Testis (tissue), 3 donors: Measurements from ENCODE around the gene TAMM41. TPM values are rescaled to one million over a fixed set of nuclear protein-coding genes. Genes with fewer than 3 reads are reported as not detected.

ENCODE experiments used
- DNase-seq: peaks from one replicate; pipeline ENCODE4 v3.0.0-alpha.2; 2019
- H3K27ac ChIP-seq, 2 donors: fragments of 200-600 bp; sonication (generic); one replicate each; pipeline ENCODE4 v1.5.1; 2019
- H3K27me3 ChIP-seq: fragments of 200-600 bp; sonication (generic); one replicate; pipeline ENCODE4 v1.5.1; 2019
- H3K36me3 ChIP-seq: fragments of 200-600 bp; sonication (generic); one replicate; pipeline ENCODE4 v1.5.1; 2017; ENCODE audit warnings: low read depth; ENCODE audit errors: missing control alignments
- H3K4me1 ChIP-seq: fragments of 200-600 bp; sonication (generic); one replicate; pipeline ENCODE4 v1.5.1; 2019
- H3K4me3 ChIP-seq, 2 donors: fragments of 200-600 bp; sonication (generic); one replicate each; pipeline ENCODE4 v1.5.1; 2017 to 2019
- H3K9me3 ChIP-seq: fragments of 200-600 bp; sonication (generic); one replicate; pipeline ENCODE4 v1.5.1; 2017
- CTCF ChIP-seq, 3 experiments: fragments of 450-650 bp in 2 of 3; fragments of 200-600 bp in 1 of 3; sonication (generic) in 1 of 3; IDR thresholded peaks; one replicate each; pipeline ENCODE4 v1.5.1; 2016 to 2019; ENCODE audit warnings: antibody characterized with exemption in 3 of 3, mild to moderate bottlenecking in 2 of 3, moderate library complexity in 1 of 3
- POLR2A ChIP-seq: fragments of 450-650 bp; IDR thresholded peaks from one replicate; pipeline ENCODE4 v1.6.1; 2017; ENCODE audit warnings: antibody characterized with exemption, mild to moderate bottlenecking, moderate library complexity
- WGBS, 2 donors: methylation state at CpG; one replicate each; pipeline ENCODE4 v1.1.5; 2018; 5-methylcytosine and 5-hydroxymethylcytosine counted together
- intact Hi-C: fragments of 100-400 bp; cut with DNase I; formaldehyde crosslinking; loops from one replicate; pipeline ENCODE4 v1.15.1; 2023; ENCODE audit warnings: low total_unique reads
- polyA plus RNA-seq: library from polyadenylated mRNA; stranded (reverse); fragments of 350-450 nt; fragmentation: Illumina TruSeq; extraction: RNeasy Lipid Tissue Mini Kit (QIAGEN cat#74804); gene quantifications from one replicate; pipeline ENCODE4 v1.2.3, GENCODE V29; 2014; ENCODE audit warnings: low read depth, low replicate concordance; ENCODE audit not compliant: insufficient read depth
- total RNA-seq, 2 donors: library from RNA; depleted of rRNA; stranded (reverse); fragments of >200 nt; gene quantifications; one replicate each; pipeline ENCODE4 v1.2.3, GENCODE V29; 2016

TAMM41 gene
- total and polyA plus RNA-seq, 3 donors from 2014 or later, result 14.5 to 38.9 (median 21.3) TPM

GRCh38 chr3:11814663-11815062 is 32.0 kb downstream of the TAMM41 start:
- Histone ChIP-seq H3K4me3 (no peak overlapping the region), H3K9me3 (no peaks in the 10 kb centered on the region), H3K27me3 (no peaks in the 10 kb centered on the region), H3K4me1 (no peaks in the 10 kb centered on the region), H3K27ac (no peak overlapping the region), H3K36me3 (no peaks in the 10 kb centered on the region)
- 97 to 99% methylated on average over 6 of the region's 6 CpGs for WGBS, 2 donors
- TF ChIP-seq CTCF (IDR thresholded peaks at IDR 0.05) (no peak), POLR2A (no peak)
- intact Hi-C loops, result no loop called here
- no peak for DNase-seq

GRCh38 chr3:11810276-11810675 is 36.4 kb downstream of the TAMM41 start:
- intact Hi-C loops, result no loop called here

GRCh38 chr3:11808231-11808630 is 38.5 kb downstream of the TAMM41 start:
- Histone ChIP-seq H3K9me3 (no peaks in the 10 kb centered on the region), H3K36me3 (no peaks in the 10 kb centered on the region), H3K4me1 (no peaks in the 10 kb centered on the region), H3K27ac (no peak overlapping the region), H3K27me3 (no peaks in the 10 kb centered on the region), H3K4me3 (no peak overlapping the region)
- no peak for TF ChIP-seq CTCF (IDR thresholded peaks at IDR 0.05)
- TF ChIP-seq POLR2A, result no peak
- DNase-seq, result no peak
- WGBS, 2 donors, result 90 to 92% methylated on average over 9 of the region's 9 CpGs
- intact Hi-C loops, result loop anchor here (10.0 kb wide), 1 partner anchor 433 kb away; no protein-coding TSS in a partner anchor

More at GRCh38 chr3:11810276-11810675, 36.4 kb downstream of the TAMM41 start:
- WGBS, 2 donors, result 69 to 73% methylated on average over 3 of the region's 3 CpGs
- DNase-seq, result no peak
- no peak overlapping the region for H3K27ac ChIP-seq
- no peak overlapping the region for H3K4me3 ChIP-seq
- H3K27me3 ChIP-seq, result no peaks in the 10 kb centered on the region
- H3K4me1 ChIP-seq, result no peaks in the 10 kb centered on the region
- no peak for TF ChIP-seq CTCF (IDR thresholded peaks at IDR 0.05)
- TF ChIP-seq POLR2A, result no peak
- H3K36me3 ChIP-seq, result no peaks in the 10 kb centered on the region
- H3K9me3 ChIP-seq, result no peaks in the 10 kb centered on the region

- no peak for TF ChIP-seq CTCF (IDR thresholded peaks at IDR 0.05)
- no peak for TF ChIP-seq POLR2A
- WGBS, 2 donors, result 89 to 91% methylated on average over 5 of the region's 5 CpGs
- Histone ChIP-seq H3K9me3 (no peaks in the 10 kb centered on the region), H3K4me3 (no peak overlapping the region), H3K4me1 (no peaks in the 10 kb centered on the region), H3K27me3 (no peaks in the 10 kb centered on the region), H3K27ac (no peak overlapping the region), H3K36me3 (no peaks in the 10 kb centered on the region)
- intact Hi-C loops, result loop anchor here (10.0 kb wide), 1 partner anchor 433 kb away; no protein-coding TSS in a partner anchor
- no peak for DNase-seq
These were observed 39.0 kb downstream of the TAMM41 start for GRCh38 chr3:11807686-11808085.

GRCh38 chr3:11805716-11806115 is 41.0 kb downstream of the TAMM41 start:
- no peak overlapping the region for H3K4me3 ChIP-seq
- no peaks in the 10 kb centered on the region for H3K27me3 ChIP-seq
- H3K4me1 ChIP-seq, result no peaks in the 10 kb centered on the region
- H3K9me3 ChIP-seq, result no peaks in the 10 kb centered on the region
- intact Hi-C loops, result loop anchor here (10.0 kb wide), 1 partner anchor 431 kb away; no protein-coding TSS in a partner anchor
- DNase-seq, result no peak
- H3K36me3 ChIP-seq, result no peaks in the 10 kb centered on the region
- 93 to 94% methylated on average over 7 of the region's 7 CpGs for WGBS, 2 donors
- no peak overlapping the region for H3K27ac ChIP-seq
- TF ChIP-seq POLR2A, result no peak
- no peak for TF ChIP-seq CTCF (IDR thresholded peaks at IDR 0.05)
